HCT116 (cell line): ENCODE data around the gene TMEM63A. TPM values are rescaled to one million over a fixed set of nuclear protein-coding genes. Genes with fewer than 3 reads are reported as not detected.

ENCODE experiments used
- ATAC-seq: fragments of 200-7000 bp; cut with Tn5 transposase; 2 replicates; pipeline ENCODE4 v1.9.1; 2020; ENCODE audit warnings: mild to moderate bottlenecking, moderate library complexity
- BruUV-seq: library from RNA; stranded (reverse); fragments of 400-500 nt; replicated peaks from 2 replicates; lab custom pipeline; 2021; lab: Mats Ljungman, UMichigan
- CTCF ChIA-PET: fragments of 300-600 bp; sonication (Branson Sonifier 250); formaldehyde crosslinking; loops from one replicate; lab custom pipeline; 2021; ENCODE audit warnings: antibody characterized with exemption; lab: Charles Lee
- POLR2A ChIA-PET: fragments of 300-600, 350-600 bp; sonication (Branson Sonifier 250); formaldehyde crosslinking; loops from one replicate; lab custom pipeline; 2021; ENCODE audit warnings: antibody characterized with exemption; lab: Charles Lee
- RAD21 ChIA-PET, 2 experiments: fragments of 300-600 bp; sonication (Branson Sonifier 250); formaldehyde crosslinking; loops; one replicate each; lab custom pipeline; 2023; ENCODE audit warnings: low total read pairs in 2 of 2; ENCODE audit not compliant: uncharacterized antibody in 2 of 2, unreplicated experiment in 2 of 2, low non-redundant PET in 1 of 2; lab: Charles Lee
- DNase-seq: peaks from one replicate; pipeline ENCODE4 v3.0.0-alpha.2; 2010; ENCODE audit warnings: low read depth, low spot score
- H2AFZ ChIP-seq: fragments of 200-600 bp; shearing (Covaris generic), sonication (generic); 2 replicates; pipeline ENCODE4 v1.6.1; 2017; ENCODE audit warnings: low read depth, mixed run types, mixed read lengths, antibody characterized with exemption, low read length; ENCODE audit not compliant: poor library complexity, severe bottlenecking
- H3K27ac ChIP-seq: 2 replicates; pipeline ENCODE4 v1.5.1; 2012; ENCODE audit warnings: low read depth, low read length
- H3K27me3 ChIP-seq: fragments of 200-600 bp; sonication (generic); 2 replicates; pipeline ENCODE4 v1.6.1; 2016; ENCODE audit warnings: mixed run types, low read length, mixed read lengths; ENCODE audit not compliant: insufficient read depth
- H3K36me3 ChIP-seq, 2 experiments: fragments of 200-500 bp in 1 of 2; fragments of 200-600 bp in 1 of 2; sonication (Bioruptor generic) in 1 of 2; sonication (generic) in 1 of 2; 2 replicates each; pipeline versions ENCODE4 v1.5.1 to v1.6.1; 2014 to 2016; ENCODE audit warnings: low read length in 2 of 2, inconsistent platforms in 1 of 2, mixed read lengths in 1 of 2, mixed run types in 1 of 2; ENCODE audit not compliant: insufficient read depth in 2 of 2, control insufficient read depth in 1 of 2
- H3K4me1 ChIP-seq, 2 experiments: fragments of 200-600 bp in 1 of 2; sonication (generic) in 1 of 2; 2 replicates each; pipeline versions ENCODE4 v1.5.1 to v1.6.1; 2012 to 2017; ENCODE audit warnings: low read length in 2 of 2, inconsistent platforms in 1 of 2, mild to moderate bottlenecking in 1 of 2, mixed read lengths in 1 of 2, mixed run types in 1 of 2, moderate library complexity in 1 of 2; ENCODE audit not compliant: insufficient read depth in 2 of 2, control insufficient read depth in 1 of 2
- H3K4me2 ChIP-seq: fragments of 200-600 bp; sonication (generic); 2 replicates; pipeline ENCODE4 v1.6.1; 2017; ENCODE audit warnings: mixed run types, low read length, mixed read lengths
- H3K4me3 ChIP-seq, 2 experiments: fragments of 200-600 bp in 1 of 2; sonication (generic) in 1 of 2; replicated peaks in 1 of 2; 2 replicates each; pipeline ENCODE4 v1.5.1; 2011 to 2016; ENCODE audit warnings: low read length in 2 of 2, control low read depth in 1 of 2, low read depth in 1 of 2, mild to moderate bottlenecking in 1 of 2, mixed read lengths in 1 of 2, mixed run types in 1 of 2
- H3K79me2 ChIP-seq: fragments of 200-600 bp; sonication (generic); 2 replicates; pipeline ENCODE4 v1.6.1; 2017; ENCODE audit warnings: mild to moderate bottlenecking, mixed run types, low read length, moderate library complexity, mixed read lengths; ENCODE audit not compliant: insufficient read depth
- H3K9ac ChIP-seq: fragments of 200-600 bp; sonication (generic); 2 replicates; pipeline ENCODE4 v1.6.1; 2016; ENCODE audit warnings: low read length, mixed read lengths
- H3K9me2 ChIP-seq: fragments of 200-600 bp; sonication (generic), shearing (Covaris generic); 2 replicates; pipeline ENCODE4 v1.6.1; 2017; ENCODE audit warnings: mixed run types, mild to moderate bottlenecking, moderate library complexity; ENCODE audit not compliant: insufficient read depth
- H3K9me3 ChIP-seq, 2 experiments: fragments of 200-500 bp in 1 of 2; fragments of 200-600 bp in 1 of 2; sonication (Bioruptor generic) in 1 of 2; sonication (generic) in 1 of 2; 2 replicates each; pipeline ENCODE4 v1.6.1; 2014 to 2017; ENCODE audit warnings: low read length in 2 of 2, mixed read lengths in 2 of 2, inconsistent platforms in 1 of 2, low read depth in 1 of 2, mild to moderate bottlenecking in 1 of 2, mixed run types in 1 of 2, moderate library complexity in 1 of 2; ENCODE audit not compliant: control insufficient read depth in 1 of 2, insufficient read depth in 1 of 2
- H4K20me1 ChIP-seq: fragments of 200-600 bp; sonication (generic), shearing (Covaris generic); 2 replicates; pipeline ENCODE4 v1.6.1; 2017; ENCODE audit warnings: mixed run types, mild to moderate bottlenecking, moderate library complexity; ENCODE audit not compliant: insufficient read depth
- CBX3 ChIP-seq: IDR thresholded peaks from 2 replicates; pipeline ENCODE4 v1.6.1; 2012; ENCODE audit warnings: low read depth
- EGR1 ChIP-seq: IDR thresholded peaks from 2 replicates; pipeline ENCODE4 v1.6.1; 2012; ENCODE audit warnings: low read depth
- ELF1 ChIP-seq: IDR thresholded peaks from 2 replicates; pipeline ENCODE4 v1.6.1; 2012; ENCODE audit warnings: low read depth, borderline replicate concordance
- EZH2 ChIP-seq: fragments of 200-600 bp; sonication (generic); IDR thresholded peaks from 2 replicates; pipeline ENCODE4 v1.6.1; 2017; ENCODE audit warnings: antibody characterized with exemption, mixed run types
- EZH2phosphoT487 ChIP-seq: fragments of 200-600 bp; IDR thresholded peaks from 2 replicates; pipeline ENCODE4 v1.6.1; 2018; ENCODE audit warnings: antibody characterized with exemption, borderline replicate concordance
- FOSL1 ChIP-seq: IDR thresholded peaks from 2 replicates; pipeline ENCODE4 v1.6.1; 2012; ENCODE audit warnings: low read depth
- JUND ChIP-seq: IDR thresholded peaks from 2 replicates; pipeline ENCODE4 v1.6.1; 2012
- MAX ChIP-seq: IDR thresholded peaks from 2 replicates; pipeline ENCODE4 v1.6.1; 2012
- RAD21 ChIP-seq: IDR thresholded peaks from 2 replicates; pipeline ENCODE4 v1.6.1; 2012; ENCODE audit warnings: low read depth, mild to moderate bottlenecking
- REST ChIP-seq: IDR thresholded peaks from 2 replicates; pipeline ENCODE4 v1.6.1; 2012; ENCODE audit warnings: low read depth
- SIN3A ChIP-seq: IDR thresholded peaks from 2 replicates; pipeline ENCODE4 v1.6.1; 2012; ENCODE audit warnings: low read depth
- SP1 ChIP-seq: IDR thresholded peaks from 2 replicates; pipeline ENCODE4 v1.6.1; 2012; ENCODE audit warnings: low read depth
- SRF ChIP-seq: IDR thresholded peaks from 2 replicates; pipeline ENCODE4 v1.6.1; 2012; ENCODE audit warnings: low read depth
- ZFX ChIP-seq: fragments of 450-650 bp; IDR thresholded peaks from 2 replicates; pipeline ENCODE4 v1.6.1; 2017
- ZNF274 ChIP-seq: fragments of 200-500 bp; sonication (Bioruptor generic); IDR thresholded peaks from 2 replicates; pipeline ENCODE4 v1.6.1; 2014; ENCODE audit warnings: mild to moderate bottlenecking, low read depth, low read length, inconsistent platforms
- intact Hi-C: fragments of 100-400 bp; cut with micrococcal nuclease; formaldehyde crosslinking; loops from 2 replicates; pipeline ENCODE4 v1.10.0; 2022
- total RNA-seq: library from RNA; stranded (reverse); gene quantifications from one replicate; pipeline ENCODE4 v1.2.1, GENCODE V29; 2021; ENCODE audit not compliant: unreplicated experiment

TMEM63A gene
- total RNA-seq, 1 experiment from 2014 or later, result 24.4 TPM

- TF ChIP-seq SP1 (no peak), JUND (no peak)
- ChIA-PET POLR2A (interaction anchor here (0.7 to 0.9 kb wide), 3 partner anchors 10 to 113 kb away, joined by 3 read pairs; no protein-coding TSS in a partner anchor), CTCF (interaction anchor here (1.6 kb wide), 1 partner anchor 26 kb away, joined by 5 read pairs; no protein-coding TSS in a partner anchor), RAD21 (no interaction called here)
- Histone ChIP-seq H4K20me1 (no peaks in the 10 kb centered on the region), H3K27me3 (no peaks in the 10 kb centered on the region), H3K4me2 (no peak overlapping the region), H2AFZ (no peak overlapping the region), H3K4me1 (peaks cover 14 to 31% of the 10 kb centered on the region in 2 experiments), H3K9ac (no peak overlapping the region), H3K27ac (no peak overlapping the region), H3K79me2 (no peaks in the 10 kb centered on the region; the same call in 1 of the 2 replicates), H3K9me2 (no peaks in the 10 kb centered on the region), H3K36me3 (no peaks in the 10 kb centered on the region), H3K4me3 (no peak overlapping the region), H3K9me3 (no peaks in the 10 kb centered on the region)
- DNase-seq, result no peak
- no peak for ATAC-seq
- BruUV-seq, result no TSS peak
- intact Hi-C loops, result loop anchor here (10.0 kb wide), 1 partner anchor 111 kb away; the partner anchor contains the start of gene SRP9
These were observed 3.2 kb upstream of the TMEM63A start for GRCh38 chr1:225885336-225885735.

GRCh38 chr1:225883616-225884265 is 1.6 kb upstream of the TMEM63A start:
- H3K27me3 ChIP-seq, result no peaks in the 10 kb centered on the region
- peak overlapping the region; percentile 81 for H3K27ac ChIP-seq
- no peaks in the 10 kb centered on the region for H3K9me2 ChIP-seq
- ATAC-seq (peak; percentile 47), DNase-seq (no peak)
- peak overlapping the region; percentile 86 for H3K9ac ChIP-seq
- intact Hi-C loops, result loop anchor here (2.0 to 10.0 kb wide), 3 partner anchors 39 to 109 kb away; partner anchors contain the start of genes EPHX1 and SRP9
- no peaks in the 10 kb centered on the region for H3K36me3 ChIP-seq
- H2AFZ ChIP-seq, result no peak overlapping the region
- TSS peak; percentile 73 for BruUV-seq
- peaks cover 16 to 31% of the 10 kb centered on the region in 2 experiments for H3K4me1 ChIP-seq
- H3K9me3 ChIP-seq, result no peaks in the 10 kb centered on the region
- ChIA-PET CTCF (interaction anchor here (0.9 to 2.1 kb wide), 4 partner anchors 15 to 108 kb away, joined by 3 to 10 read pairs (median 4); no protein-coding TSS in a partner anchor), POLR2A (interaction anchor here (1.0 kb wide), 1 partner anchor 40 kb away, joined by 3 read pairs; the partner anchor contains the start of gene PYCR2), RAD21 (interaction anchor here in 1 of 2 experiments (0.7 to 1.8 kb wide), 2 partner anchors 49 to 106 kb away, joined by 3 to 5 read pairs; partner anchors contain the start of gene SRP9)
- peak overlapping the region; percentile 99 for H3K4me2 ChIP-seq
- H3K79me2 ChIP-seq, result no peaks in the 10 kb centered on the region; the same call in 1 of the 2 replicates
- peak overlapping the region; percentile 80 to 83 for H3K4me3 ChIP-seq
- H4K20me1 ChIP-seq, result no peaks in the 10 kb centered on the region
- no peak for TF ChIP-seq ELF1
- TF ChIP-seq MAX, result no peak
- no peak for TF ChIP-seq ZNF274
- no peak for TF ChIP-seq ZFX
- no peak for TF ChIP-seq SIN3A
- no peak for TF ChIP-seq CBX3
- no peak for TF ChIP-seq EZH2
- TF ChIP-seq SRF, result no peak
- no peak for TF ChIP-seq REST
- TF ChIP-seq RAD21, result no peak
- TF ChIP-seq EGR1, result no peak
- TF ChIP-seq FOSL1, result no peak
- TF ChIP-seq EZH2phosphoT487, result no peak
